Ovary (tissue), 3 donors: ENCODE measurements around the gene AKAP6.

Experiments
- POLR2A ChIP-seq: fragments of 450-650 bp; IDR thresholded peaks from one replicate; pipeline ENCODE4 v1.6.1; 2017; ENCODE audit warnings: antibody characterized with exemption, mild to moderate bottlenecking, moderate library complexity
- TF ChIP-seq, protein P1 (sequence below), 3 donors: fragments of 450-650 bp in 2 of 3; fragments of 200-600 bp in 1 of 3; IDR thresholded peaks; one replicate each; pipeline versions ENCODE4 v1.5.1 to v1.8.0; 2016 to 2022; ENCODE audit warnings: antibody characterized with exemption in 3 of 3, mild to moderate bottlenecking in 1 of 3
- donor health status: DM: no; HTN: no; CAD: no.

DNA sequence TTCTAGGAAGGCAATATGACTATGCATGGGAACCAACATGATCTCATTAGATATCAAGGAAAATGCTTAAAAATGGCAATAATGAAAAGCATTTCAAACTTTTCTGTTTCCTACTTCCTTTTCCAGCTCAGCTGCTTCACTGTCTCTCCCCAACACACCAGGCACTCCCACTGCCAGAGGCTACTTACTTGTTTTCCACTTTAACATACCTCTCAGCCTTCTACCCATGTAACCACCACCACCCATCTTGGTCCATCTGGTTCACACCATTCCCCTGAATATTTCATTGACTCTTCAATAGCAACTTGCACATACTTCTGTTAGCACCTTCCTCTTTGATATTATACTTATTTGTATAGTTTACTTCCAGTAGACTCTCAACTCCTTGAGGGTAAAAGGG lies 441.3 kb downstream of the AKAP6 start:
- TF ChIP-seq, protein P1, sequence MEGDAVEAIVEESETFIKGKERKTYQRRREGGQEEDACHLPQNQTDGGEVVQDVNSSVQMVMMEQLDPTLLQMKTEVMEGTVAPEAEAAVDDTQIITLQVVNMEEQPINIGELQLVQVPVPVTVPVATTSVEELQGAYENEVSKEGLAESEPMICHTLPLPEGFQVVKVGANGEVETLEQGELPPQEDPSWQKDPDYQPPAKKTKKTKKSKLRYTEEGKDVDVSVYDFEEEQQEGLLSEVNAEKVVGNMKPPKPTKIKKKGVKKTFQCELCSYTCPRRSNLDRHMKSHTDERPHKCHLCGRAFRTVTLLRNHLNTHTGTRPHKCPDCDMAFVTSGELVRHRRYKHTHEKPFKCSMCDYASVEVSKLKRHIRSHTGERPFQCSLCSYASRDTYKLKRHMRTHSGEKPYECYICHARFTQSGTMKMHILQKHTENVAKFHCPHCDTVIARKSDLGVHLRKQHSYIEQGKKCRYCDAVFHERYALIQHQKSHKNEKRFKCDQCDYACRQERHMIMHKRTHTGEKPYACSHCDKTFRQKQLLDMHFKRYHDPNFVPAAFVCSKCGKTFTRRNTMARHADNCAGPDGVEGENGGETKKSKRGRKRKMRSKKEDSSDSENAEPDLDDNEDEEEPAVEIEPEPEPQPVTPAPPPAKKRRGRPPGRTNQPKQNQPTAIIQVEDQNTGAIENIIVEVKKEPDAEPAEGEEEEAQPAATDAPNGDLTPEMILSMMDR (IDR thresholded peaks at IDR 0.05): no peak
- no peak for TF ChIP-seq POLR2A
